LNCaP clone FGC (cell line): ENCODE results near the gene CRYBA2.

Experiments
- DNase-seq: peaks from one replicate; pipeline ENCODE4 v3.0.0-alpha.2; 2011; ENCODE audit warnings: low read depth
- H3K4me3 ChIP-seq: 2 replicates; pipeline ENCODE4 v1.5.1; 2011; ENCODE audit warnings: mild to moderate bottlenecking, low read depth, low read length, control low read depth
- TF ChIP-seq, protein P1 (sequence below): IDR thresholded peaks from 2 replicates; pipeline ENCODE4 v1.5.1; 2012; ENCODE audit warnings: mild to moderate bottlenecking; ENCODE audit not compliant: control insufficient read depth, insufficient read depth; ENCODE audit errors: extremely low read depth

CRYBA2 gene

DNA sequence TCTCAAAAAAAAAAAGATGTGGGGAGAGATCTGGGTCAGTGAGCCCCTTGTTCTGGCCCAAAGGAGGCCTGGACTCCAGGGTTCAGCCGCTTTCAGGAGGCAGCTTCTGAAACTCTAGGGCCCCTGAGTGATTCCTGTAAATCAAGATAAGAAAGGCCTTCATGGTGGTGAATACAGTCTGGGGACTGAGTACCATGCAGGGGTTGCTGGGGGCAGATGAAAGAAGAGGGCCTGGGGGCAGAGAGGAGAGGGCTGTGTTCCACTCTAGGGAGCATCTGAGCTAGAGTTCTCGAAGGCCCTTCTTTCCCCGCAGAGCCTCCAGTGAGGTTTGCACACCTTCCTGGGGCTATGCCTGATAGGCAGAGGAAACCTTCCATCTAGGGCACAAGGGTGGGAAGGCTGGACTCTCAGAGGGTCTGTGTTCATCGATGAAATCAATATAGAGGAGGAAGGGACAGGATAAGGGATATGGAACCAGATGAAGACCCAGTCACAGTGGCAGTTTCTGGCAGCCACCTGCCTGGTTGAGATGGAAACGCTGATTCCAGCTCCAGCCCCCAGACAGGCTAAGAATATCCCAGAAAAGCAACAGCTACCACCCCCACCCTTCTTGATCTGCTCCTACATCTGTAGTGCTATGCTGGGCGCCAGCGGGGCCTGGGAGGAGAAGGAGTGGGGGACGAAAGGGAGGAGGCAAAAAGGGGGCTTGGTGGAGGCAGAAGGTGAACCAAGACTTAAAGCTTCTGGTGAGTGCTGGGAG, 38.5 kb downstream of the CRYBA2 start:
- no peak for DNase-seq
- H3K4me3 ChIP-seq, result no peak overlapping the region
- TF ChIP-seq, protein P1, sequence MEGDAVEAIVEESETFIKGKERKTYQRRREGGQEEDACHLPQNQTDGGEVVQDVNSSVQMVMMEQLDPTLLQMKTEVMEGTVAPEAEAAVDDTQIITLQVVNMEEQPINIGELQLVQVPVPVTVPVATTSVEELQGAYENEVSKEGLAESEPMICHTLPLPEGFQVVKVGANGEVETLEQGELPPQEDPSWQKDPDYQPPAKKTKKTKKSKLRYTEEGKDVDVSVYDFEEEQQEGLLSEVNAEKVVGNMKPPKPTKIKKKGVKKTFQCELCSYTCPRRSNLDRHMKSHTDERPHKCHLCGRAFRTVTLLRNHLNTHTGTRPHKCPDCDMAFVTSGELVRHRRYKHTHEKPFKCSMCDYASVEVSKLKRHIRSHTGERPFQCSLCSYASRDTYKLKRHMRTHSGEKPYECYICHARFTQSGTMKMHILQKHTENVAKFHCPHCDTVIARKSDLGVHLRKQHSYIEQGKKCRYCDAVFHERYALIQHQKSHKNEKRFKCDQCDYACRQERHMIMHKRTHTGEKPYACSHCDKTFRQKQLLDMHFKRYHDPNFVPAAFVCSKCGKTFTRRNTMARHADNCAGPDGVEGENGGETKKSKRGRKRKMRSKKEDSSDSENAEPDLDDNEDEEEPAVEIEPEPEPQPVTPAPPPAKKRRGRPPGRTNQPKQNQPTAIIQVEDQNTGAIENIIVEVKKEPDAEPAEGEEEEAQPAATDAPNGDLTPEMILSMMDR, result no peak

DNA sequence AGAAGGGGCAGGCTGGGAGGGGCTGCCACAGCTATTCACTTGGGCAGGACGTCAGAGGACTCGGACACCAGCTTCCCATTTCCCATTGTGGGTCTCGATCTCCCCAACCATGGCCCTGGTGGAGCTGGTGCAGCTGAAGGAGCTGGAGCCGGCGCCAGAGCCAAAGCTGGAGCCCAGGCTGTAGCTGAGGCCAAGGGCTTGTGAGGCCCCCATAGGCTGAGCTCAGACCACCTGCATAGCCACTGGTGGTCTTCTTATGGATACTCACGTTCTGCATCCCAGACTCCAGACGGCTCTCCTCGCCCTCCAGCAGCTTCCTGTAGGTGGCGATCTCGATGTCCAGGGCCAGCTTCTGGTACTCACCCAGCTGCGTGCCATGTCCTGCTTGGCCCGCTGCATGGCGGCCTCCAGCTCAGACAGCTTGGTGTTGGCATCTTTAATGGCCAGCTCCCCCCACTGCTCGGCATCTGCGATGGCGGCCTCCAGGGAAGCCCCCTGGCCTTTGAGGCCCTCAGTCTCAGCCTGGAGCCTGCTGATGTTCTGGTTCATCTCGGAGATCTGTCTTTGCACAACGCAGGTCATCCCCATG, 39.8 kb downstream of the CRYBA2 start:
- no peak for DNase-seq
- TF ChIP-seq, protein P1, result 0 out of 2 replicates have a peak, but pooled peaks have one; percentile 9
- H3K4me3 ChIP-seq, result no peak overlapping the region

DNA sequence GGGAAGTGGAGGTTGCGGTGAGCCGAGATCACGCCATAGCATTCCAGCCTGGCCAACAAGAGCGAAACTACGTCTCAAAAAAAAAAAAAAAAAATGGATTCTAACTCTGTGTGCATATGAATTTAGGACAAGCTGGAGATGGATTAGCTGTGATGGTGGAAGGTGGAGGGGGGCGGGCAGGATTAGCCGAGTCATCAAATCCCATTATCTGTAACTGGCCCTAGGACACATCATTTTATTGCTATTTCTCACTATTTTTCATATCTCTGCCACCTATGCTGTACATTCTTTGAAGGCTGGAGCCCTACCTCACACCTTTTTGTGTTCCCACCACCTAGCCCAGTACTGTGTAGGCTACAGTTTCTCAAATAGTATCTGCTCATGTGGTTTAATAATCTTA, 41.1 kb downstream of the CRYBA2 start:
- H3K4me3 ChIP-seq, result no peak overlapping the region
- DNase-seq, result no peak
- TF ChIP-seq, protein P1, result no peak

DNA sequence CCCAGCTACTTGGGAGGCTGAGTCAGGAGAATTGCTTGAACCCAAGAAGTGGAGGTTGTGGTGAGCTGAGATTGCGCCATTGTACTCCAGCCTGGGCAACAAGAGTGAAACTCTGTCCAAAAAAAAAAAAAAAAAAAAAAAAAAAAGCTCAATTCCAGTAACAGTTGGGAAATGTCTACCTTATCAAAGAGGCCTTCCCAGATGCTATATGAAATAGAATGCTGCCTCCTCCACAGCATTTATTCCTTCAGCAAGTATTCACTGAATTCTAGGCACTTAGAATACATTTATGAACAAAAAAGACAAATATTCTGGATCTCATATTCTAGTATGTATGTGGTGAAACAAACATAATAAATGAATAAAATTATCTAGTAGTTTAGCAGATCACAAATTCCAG, 46.6 kb downstream of the CRYBA2 start:
- H3K4me3 ChIP-seq, result no peak overlapping the region
- DNase-seq, result no peak
- TF ChIP-seq, protein P1, result no peak

DNA sequence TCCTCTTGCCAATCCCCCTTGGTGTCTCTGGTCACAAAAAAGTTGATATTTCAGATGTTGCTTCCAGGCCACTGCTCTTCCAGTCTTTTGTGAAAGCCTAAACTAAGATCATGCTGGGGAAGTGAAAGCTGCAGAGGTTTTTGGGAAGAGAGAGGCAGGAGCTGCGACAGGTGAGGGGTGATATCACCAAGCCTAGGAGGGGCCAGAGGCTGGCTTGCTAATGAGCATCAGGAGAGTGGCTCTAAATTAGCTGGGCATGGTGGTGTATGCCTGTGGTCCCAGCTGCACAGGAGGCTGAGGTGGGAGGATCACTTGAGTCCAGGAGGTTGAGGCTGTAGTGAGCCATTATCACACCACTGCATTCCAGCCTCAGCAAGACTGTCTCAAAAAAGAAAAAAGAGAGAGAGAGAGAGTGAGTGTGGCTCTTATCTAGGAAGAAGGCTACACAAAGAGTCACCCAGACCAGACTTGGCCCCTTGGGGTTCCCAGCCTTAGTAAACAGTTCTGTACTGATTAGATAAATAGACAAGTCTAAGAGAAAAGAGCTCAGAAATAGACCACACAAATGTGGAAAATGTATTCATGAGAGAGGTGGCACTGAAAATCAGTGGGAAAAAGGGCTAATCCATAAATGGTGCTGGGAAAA, 48.3 kb downstream of the CRYBA2 start:
- no peak for DNase-seq
- H3K4me3 ChIP-seq, result no peak overlapping the region
- TF ChIP-seq, protein P1, result no peak
